ENCODE results near the gene CACNG1.

The CACNG1 gene

DNA sequence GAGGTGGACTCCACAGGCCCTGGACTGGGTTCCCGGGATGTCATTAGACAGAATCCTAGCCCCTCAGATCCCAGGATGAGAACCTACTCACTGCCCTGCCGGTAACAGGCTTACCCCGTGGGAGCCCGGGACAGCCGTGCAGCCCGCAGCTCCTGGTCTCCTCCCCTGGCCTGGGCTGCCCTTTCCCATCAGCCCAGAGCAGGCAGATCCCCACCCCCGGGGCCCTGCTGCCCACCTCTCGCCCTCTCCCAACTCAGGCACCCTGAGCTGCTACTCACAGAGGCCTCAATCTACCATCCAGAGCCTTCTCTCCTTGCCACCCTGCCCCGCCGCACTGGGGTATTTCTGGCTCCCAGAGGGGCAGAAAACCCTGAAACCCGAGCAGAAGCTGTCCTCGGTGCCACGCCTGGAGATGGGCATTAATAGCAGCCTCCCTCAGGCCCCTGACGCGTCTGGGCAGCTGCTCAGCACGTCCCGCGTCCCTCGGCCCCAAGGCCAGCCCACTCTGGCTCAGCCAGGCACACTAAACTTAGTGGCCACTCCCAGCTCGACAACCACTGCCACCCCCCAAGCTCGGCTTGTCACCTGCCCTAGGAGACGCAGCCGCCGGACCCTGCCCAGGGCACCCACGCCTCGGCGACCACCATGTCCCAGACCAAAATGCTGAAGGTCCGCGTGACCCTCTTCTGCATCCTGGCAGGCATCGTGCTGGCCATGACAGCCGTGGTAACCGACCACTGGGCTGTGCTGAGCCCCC lies at the start of gene CACNG1:
CACNG1 (plus strand) TSS at position 539 of the 757 bp plus-strand sequence; CDS start at position 646, 107 bp downstream.
- no peak for TF ChIP-seq CTCF (IDR thresholded peaks at IDR 0.05; ENCODE audit: low read depth, low read length, missing control alignments)
- in situ Hi-C loops (cut with HindIII; ENCODE audit: low sequenced_read_pairs), result no loop called here
- no peak within 1 kb of the TSS for H3K4me3 ChIP-seq (ENCODE audit: low read depth, low read length)
- no peak for DNase-seq (ENCODE audit: low read depth)

DNA sequence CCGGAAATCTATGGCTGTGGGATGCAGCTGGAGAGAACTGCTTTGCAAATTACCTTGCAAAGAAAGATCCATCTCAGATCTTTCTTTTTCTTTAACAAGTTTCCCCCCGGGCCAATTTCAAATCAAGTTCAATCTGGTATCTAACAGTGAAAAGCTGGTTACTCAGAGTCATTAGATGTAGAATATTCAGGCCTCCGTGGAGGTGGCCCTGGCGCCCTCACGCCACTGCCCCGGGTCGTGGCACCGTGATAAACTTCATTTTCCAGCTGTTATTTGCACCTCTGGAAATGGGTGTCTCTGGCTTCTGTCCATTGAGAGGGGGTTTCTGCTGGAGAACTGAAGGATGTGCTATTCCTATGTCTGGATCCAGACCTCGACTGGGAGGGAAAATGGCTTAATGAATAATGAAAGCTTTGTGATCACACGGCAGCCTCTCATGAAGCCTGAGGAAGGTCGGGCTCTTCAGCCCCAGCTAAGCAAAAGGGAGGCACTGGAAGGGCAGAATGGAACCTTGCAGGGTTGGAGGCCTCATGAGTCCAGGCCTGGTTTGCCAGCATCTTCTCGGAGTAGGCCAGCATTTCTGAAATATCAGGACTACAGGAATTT lies 49.3 kb upstream of the CACNG1 start:
- in situ Hi-C loops (cut with HindIII; ENCODE audit: low sequenced_read_pairs), result no loop called here
- no peak for TF ChIP-seq CTCF (IDR thresholded peaks at IDR 0.05; ENCODE audit: low read depth, low read length, missing control alignments)
- no peak for DNase-seq (ENCODE audit: low read depth)
- H3K4me3 ChIP-seq (ENCODE audit: low read depth, low read length), result no peak overlapping the region

DNA sequence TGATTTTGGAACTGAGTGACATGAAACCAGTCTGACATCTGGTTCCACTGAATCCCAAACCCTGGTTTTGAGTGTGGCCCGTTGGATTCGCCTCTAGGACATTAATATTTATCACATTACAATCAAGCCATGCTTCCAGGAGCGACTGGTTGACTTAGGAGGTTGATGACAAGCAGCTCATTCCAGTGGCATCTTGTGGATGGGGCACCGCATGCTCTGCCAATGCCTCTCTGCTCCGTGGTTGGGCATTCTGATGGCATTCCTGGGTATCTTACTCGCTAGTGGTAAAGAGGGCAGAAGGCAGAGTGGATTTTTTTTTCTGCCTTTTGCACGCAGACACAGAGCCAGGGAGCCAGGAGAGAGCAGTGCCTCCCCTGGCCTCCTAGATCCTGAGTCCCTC lies 48.4 kb upstream of the CACNG1 start:
- in situ Hi-C loops (cut with HindIII; ENCODE audit: low sequenced_read_pairs), result no loop called here
- TF ChIP-seq CTCF (IDR thresholded peaks at IDR 0.05; ENCODE audit: low read depth, low read length, missing control alignments), result no peak
- H3K4me3 ChIP-seq (ENCODE audit: low read depth, low read length), result no peak overlapping the region
- no peak for DNase-seq (ENCODE audit: low read depth)

DNA sequence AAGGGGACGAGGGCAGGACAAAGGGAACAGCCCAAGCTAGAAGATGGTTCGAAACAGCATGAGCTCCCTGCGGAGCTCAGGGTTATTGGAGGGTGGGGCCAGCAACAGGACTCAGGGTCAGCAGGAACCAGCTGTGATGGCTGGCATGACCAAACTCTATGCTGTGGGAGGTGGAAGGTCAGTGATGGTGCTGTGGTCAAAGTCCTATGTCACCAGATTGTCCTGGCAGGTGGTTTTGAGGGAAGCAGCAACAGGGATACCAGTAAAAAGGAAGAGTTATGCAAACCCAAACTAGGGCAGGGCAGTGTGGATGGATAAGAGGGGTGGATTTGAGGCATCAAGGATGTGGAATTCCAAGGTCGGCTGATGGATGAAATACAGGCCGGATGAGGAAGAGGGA lies 47.4 kb upstream of the CACNG1 start:
- no peak for DNase-seq (ENCODE audit: low read depth)

DNA sequence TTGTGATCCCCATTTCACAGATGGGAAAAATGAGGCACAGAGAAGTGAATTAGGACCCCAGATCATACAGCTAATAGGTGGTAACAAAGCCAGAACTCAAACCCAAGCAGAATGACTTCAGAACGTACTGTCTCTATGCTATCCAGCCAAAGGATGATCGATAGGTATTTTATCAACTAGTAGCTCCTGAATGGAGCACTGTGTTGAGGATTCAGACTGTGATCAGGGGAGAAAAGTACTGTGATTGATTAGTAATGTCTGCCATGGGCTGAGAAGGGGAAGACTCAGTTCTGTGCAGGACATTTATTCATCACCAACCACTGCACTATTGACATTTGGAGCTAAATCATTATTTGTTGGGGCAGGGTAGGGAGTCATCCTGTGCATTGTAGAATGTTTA lies 41.1 kb upstream of the CACNG1 start:
- H3K4me3 ChIP-seq (ENCODE audit: low read depth, low read length), result no peak overlapping the region
- no peak for TF ChIP-seq CTCF (IDR thresholded peaks at IDR 0.05; ENCODE audit: low read depth, low read length, missing control alignments)
- in situ Hi-C loops (cut with HindIII; ENCODE audit: low sequenced_read_pairs), result loop anchor here (5.0 kb wide), 1 partner anchor 41 kb away; the partner anchor contains the start of gene CACNG4
- DNase-seq (ENCODE audit: low read depth), result no peak

More for the DNA sequence above, 47.4 kb upstream of the CACNG1 start:
- no peak overlapping the region for H3K4me3 ChIP-seq (ENCODE audit: low read depth, low read length)
- in situ Hi-C loops (cut with HindIII; ENCODE audit: low sequenced_read_pairs), result no loop called here
- TF ChIP-seq CTCF (IDR thresholded peaks at IDR 0.05; ENCODE audit: low read depth, low read length, missing control alignments), result no peak

DNA sequence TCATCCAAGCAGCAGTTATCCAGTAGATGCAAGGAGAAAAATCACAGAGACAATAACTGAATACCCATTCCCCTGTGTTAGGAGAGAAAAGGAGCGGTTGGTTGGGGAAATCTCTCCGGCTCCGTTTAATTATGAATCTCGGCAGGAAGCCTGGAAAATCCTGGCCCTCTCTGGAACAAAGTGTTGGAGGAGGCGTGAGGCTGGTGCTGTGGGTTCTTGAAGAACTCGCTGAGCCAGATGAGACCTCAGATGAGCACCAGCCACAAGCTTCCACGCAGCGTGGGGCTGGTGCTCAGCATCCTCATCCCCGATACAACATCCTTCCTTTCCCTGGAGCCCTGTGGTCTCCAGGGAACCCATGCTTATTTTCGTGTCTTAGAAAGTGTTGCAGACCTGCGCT lies 40.2 kb upstream of the CACNG1 start:
- no peak for TF ChIP-seq CTCF (IDR thresholded peaks at IDR 0.05; ENCODE audit: low read depth, low read length, missing control alignments)
- no peak for DNase-seq (ENCODE audit: low read depth)
- no peak overlapping the region for H3K4me3 ChIP-seq (ENCODE audit: low read depth, low read length)
- in situ Hi-C loops (cut with HindIII; ENCODE audit: low sequenced_read_pairs), result loop anchor here (5.0 kb wide), 1 partner anchor 42 kb away; the partner anchor contains the start of gene CACNG4

All from astrocyte of the cerebellum (primary cell).